ENCODE data around the gene PRDM16.

PRDM16 gene

DNA sequence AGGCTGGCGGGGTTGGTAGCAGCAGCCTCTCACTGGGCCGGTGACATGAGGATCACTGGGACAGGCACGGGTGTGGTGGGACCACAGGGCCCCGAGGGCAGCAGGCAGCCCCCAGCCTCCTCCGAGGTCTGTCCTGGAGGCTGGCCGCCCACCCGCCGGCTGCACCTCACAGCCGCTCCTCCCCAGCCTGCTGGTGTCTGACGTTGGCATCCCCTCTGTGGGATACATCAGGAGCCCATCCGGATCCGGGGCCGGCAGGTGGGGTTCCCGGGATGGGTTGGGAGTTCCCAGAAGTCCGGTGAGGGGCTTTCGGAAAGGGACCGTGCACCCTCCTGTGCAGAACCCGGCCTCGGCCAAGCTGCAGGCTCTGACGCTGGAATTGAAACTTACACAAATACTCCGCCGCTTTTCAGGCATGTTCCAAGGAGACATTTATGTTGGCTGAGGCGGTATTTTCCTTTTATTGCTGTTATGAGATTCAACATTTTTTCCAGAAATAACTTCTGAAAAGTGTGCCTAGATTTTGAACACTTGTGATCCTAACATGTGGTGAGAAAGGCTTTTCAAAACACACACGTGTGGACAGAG, 243.4 kb downstream of the PRDM16 start:
- no peak for FAIRE-seq
- TF ChIP-seq, protein P1, sequence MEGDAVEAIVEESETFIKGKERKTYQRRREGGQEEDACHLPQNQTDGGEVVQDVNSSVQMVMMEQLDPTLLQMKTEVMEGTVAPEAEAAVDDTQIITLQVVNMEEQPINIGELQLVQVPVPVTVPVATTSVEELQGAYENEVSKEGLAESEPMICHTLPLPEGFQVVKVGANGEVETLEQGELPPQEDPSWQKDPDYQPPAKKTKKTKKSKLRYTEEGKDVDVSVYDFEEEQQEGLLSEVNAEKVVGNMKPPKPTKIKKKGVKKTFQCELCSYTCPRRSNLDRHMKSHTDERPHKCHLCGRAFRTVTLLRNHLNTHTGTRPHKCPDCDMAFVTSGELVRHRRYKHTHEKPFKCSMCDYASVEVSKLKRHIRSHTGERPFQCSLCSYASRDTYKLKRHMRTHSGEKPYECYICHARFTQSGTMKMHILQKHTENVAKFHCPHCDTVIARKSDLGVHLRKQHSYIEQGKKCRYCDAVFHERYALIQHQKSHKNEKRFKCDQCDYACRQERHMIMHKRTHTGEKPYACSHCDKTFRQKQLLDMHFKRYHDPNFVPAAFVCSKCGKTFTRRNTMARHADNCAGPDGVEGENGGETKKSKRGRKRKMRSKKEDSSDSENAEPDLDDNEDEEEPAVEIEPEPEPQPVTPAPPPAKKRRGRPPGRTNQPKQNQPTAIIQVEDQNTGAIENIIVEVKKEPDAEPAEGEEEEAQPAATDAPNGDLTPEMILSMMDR (IDR thresholded peaks at IDR 0.05; ENCODE audit: insufficient read depth, missing control alignments): no peak
- DNase-seq (ENCODE audit: insufficient read length, low spot score): no peak

DNA sequence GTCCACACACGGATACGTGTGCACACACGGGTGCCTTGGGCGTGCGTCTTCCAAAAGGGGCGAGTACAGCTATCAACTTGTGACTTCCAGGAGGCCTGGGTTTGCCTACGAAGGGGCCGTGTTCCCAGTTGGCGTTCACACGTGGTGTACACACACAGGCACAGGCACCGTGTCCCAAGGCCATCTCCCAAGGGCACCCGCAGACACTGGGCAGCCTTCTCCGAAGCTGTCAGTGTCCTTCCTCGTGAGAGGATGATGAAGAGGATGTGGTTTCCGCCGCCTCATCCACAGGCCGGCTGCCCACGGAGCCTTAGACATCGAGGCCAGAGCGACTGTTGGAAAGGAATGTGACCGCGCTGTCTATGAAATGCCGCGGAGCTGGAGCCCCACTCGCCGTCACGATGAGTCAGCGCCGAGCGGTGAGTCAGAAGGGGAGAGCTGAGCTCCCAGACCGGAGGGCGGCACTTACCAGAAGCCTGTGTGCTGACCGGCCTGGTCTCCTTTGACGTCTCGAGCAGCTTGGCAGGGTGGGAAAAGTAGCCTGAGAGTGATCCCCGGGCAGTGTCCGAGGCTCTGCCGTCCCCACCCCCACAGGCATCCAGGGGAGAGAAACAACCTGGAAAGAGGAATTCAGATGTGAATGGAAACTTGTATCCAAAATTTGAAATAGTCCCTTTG, 244.0 kb downstream of the PRDM16 start:
- TF ChIP-seq, protein P1 (IDR thresholded peaks at IDR 0.05; ENCODE audit: insufficient read depth, missing control alignments): no peak
- FAIRE-seq (no peak), DNase-seq (ENCODE audit: insufficient read length, low spot score) (no peak)

DNA sequence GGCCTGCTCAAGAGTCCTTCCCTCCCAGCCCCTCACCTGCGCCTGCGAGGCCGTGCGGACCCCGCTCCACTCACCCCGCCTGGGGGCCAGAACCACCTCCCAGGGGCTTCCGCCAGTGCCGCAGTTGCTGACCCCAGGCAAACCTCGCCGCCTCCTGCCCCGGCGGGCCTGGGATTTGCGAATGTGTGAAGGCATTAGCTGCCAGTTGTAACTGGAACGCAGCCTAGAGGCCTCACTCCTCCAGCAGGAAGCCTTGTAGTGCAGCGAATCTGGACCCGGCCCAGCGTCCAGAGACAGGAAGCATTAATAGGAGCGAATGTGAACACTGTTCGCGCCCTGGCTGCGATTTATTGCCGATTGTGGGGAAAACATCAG, 244.6 kb downstream of the PRDM16 start:
- TF ChIP-seq, protein P1 (IDR thresholded peaks at IDR 0.05; ENCODE audit: insufficient read depth, missing control alignments): no peak
- DNase-seq (ENCODE audit: insufficient read length, low spot score) (no peak), FAIRE-seq (no peak)

DNA sequence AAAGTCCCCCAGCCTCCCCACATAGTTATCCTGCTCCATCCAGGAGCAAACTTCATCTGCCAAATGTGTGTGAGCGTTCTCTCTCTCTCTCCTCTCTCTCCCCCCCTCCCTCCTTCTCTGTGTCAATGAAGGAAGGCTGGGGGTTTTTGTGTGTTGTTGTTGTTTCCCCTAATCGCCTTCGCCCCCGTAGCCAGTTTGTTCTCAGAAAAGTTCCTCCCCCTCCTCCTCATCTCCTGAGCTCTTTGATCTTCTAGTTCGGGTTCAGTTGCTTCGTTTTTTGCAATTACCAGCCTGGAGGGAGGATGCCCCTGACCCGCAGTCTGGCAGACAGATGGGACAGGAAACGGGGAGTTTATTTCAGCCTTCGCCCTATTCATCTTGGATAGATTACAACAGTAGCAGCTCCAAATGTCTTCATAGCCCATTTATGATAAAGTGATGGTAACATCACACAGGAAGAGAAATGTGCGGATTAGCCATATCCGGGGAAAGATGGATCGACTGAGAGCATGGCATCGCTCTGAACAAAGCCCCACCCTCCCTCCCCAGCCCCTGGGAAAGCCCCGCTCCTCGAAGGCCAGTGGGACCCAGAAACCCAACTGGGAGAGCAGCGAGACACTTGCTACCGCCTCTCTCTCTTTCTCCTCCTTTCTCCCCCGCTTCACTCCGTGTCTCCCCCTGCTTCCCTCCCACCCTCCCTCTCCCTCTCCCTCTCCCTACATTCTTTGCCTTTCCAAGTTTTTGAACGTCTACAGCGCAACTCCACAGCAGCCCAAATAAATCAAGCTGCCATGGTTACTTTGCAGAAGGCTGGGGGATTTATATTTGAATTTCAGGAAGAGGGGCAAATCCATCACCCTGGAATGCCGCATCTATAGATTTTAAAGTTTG, 245.7 kb downstream of the PRDM16 start:
- TF ChIP-seq, protein P1 (IDR thresholded peaks at IDR 0.05; ENCODE audit: insufficient read depth, missing control alignments): no peak
- FAIRE-seq (no peak), DNase-seq (ENCODE audit: insufficient read length, low spot score) (no peak)

DNA sequence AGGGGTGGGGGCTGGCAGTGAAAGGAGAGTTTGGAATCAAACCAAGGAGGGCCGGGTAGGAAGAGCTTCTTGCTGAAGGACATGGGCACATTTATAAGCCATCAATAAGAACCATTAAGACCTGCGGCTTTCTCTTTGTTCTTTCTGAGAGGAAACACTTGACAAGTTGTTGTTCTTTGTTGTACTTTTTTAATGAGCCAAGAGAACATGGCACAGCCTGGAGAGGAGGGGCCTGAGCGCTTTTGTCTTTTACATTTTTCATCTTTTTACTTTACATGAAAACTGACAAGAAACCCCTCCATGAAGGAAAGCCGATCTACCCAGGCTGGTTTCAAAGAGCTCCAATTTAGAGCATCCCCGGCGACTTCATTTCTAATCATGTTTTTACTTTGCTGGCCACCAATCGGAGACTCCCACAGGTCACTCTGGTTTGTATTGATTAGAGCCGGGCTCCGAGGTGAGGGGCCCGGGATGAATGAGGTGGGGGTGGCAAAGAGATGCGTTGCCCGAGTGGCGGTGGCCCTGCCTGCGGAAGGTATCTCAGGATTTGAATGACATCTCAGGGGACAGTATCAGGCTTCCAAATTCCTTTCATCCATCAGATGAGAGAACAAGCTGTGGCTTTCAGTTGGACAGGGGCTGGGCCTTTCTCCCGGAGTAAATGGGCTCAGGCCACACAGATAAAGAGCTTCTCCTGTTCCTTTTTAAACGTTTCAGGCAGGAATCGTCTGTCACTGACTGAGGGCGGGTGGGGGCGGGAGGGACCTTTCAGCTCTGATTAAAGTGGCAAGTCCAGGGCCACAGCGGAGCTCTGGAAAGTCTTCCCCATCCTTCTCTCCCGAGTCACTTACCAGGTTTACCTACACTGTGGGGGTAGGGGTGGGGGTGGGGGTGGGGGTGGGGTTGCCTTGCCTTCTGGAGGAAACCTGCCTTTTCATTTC, 246.7 kb downstream of the PRDM16 start:
- FAIRE-seq (no peak), DNase-seq (ENCODE audit: insufficient read length, low spot score) (no peak)
- TF ChIP-seq, protein P1 (IDR thresholded peaks at IDR 0.05; ENCODE audit: insufficient read depth, missing control alignments): no peak

DNA sequence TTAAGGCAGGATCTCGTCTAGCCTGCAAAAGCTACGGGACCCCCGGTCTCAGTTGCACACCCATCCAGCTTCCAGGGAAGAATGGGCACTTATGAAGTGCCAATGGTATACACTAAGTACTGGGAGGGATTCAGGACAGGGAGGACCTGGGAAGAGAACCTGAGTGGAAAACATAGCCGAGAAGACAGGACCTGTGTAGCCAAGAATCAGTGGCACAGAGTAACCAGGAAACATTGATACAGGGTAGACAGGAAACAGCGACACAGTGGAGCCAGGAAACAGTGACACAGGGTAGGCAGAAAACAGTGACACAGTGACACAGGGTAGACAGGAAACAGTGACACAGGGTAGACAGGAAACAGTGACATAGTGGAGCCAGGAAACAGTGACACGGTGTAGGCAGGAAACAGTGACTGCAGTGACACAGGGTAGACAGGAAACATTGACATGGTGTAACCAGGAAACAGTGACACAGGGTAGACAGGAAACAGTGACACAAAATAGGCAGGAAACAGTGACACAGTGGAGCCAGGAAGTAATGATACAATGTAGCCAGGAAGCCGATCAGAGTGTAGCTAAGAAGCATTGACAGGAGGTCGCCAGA, 247.4 kb downstream of the PRDM16 start:
- no peak for FAIRE-seq
- no peak for DNase-seq (ENCODE audit: insufficient read length, low spot score)
- TF ChIP-seq, protein P1 (IDR thresholded peaks at IDR 0.05; ENCODE audit: insufficient read depth, missing control alignments): no peak
